HG02970 (cell line): Measurements from ENCODE around the gene C1QTNF5.

Experiments
- ATAC-seq: cut with Tn5 transposase; IDR thresholded peaks from one replicate; pipeline ENCODE4 v1.9.1; 2021; ENCODE audit warnings: mild to moderate bottlenecking, moderate library complexity, moderate number of reproducible peaks; ENCODE audit not compliant: unreplicated experiment, low FRiP score

C1QTNF5 gene

GRCh38 chr11:119320240-119320775 is 20.4 kb downstream of the C1QTNF5 start:
- no peak for ATAC-seq

DNA sequence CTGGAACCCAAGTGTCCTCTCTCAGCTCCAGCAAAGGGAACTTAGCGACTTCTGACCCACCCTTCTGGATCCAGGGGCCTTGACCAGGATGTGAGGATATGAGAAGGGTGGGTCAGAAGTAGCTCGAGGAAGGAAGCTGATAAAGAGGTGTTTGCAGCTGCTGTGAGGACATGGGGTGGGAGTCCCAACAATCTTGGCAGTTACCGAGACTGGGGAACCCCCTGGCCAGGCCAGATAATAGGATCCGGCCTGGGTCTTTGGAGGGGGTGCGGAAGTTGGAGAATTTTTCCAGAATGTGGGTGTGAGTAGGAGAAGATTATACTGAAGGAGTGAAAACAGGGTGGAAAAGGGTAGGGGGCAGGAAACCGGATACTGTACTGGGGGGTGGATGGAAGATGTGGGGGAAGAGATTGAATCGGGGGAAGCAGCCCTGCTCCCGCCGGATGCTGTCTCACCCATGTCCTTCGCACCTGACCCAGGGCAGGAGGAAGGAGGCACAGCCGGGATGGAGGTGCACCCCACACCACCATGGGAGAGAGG is 20.9 kb downstream of the C1QTNF5 start:
- no peak for ATAC-seq

- no peak for ATAC-seq
These were observed 21.5 kb downstream of the C1QTNF5 start for GRCh38 chr11:119319136-119319699.

DNA sequence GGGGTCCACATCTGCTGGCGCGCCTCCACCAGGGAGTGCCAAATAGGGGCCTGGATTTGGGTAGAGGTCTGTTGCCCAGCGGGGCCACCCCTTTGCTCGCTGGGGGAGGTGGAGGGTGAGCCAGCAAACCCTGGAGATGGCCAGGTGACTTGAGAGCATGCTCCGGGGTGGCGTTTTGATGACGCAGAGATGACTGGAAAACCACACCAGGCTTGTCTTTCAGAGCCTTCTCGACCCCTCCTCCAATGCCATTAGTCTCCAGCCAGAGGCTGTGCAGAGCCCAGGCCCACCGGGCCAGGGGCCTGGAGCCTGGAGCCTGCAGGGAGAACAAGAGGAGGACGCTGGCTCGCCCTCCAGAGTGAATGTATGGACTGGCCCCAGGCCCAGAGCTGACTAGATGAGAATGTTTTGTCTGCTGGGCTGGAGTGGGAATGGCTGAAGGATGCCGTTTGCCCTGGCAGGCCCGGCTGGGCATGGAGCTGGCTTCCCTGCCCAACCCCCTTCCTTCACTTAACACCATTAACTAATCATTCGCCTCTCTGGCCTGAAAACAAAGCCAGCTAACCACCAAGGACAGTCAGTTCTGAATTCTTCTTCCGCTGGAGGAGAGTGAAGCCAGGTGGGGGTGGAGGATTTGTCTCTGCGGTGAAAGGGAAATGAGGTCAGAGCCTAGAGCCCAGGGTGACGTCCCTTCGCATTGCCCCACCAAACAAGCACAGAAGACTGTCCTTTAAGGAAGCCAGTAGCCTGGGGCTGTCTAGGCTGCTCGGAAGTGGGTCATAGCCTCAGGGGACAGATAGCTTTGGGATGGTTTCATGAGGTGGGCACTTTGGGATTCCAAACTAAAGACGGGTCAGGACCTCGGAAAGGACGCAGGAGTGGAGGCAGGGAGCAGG is 22.2 kb downstream of the C1QTNF5 start:
- ATAC-seq, result no peak

DNA sequence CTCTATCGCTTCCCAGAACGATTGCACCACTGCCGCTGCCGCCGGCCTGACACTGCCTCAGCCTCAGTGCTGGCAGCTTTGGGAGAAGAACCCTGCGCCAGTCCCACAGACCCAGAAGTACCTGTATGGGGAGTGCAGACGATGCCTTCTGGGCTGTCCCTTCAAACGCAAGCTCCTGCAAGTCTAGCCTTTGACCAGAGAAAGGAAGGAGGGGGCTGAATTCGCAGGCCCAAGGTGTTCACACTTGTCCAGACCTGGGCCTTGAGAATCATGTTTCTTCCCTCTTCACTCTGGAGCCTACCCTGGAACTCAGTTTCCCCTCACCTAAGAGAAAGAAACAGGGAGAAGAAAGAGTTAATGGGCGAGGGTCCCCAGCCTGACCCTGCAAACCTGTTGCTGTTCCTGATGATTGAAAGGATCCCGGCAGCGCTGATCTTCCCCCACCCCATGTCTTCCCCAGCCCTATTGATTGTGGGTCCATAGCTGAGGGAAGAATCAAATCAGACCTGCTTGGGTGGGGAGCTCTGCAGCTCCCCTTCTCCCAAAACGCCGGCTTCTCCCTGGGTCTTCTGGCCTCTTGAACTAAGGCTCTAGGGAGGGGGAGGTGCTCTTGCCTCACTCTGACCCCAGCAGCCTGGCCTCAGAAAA is 23.0 kb downstream of the C1QTNF5 start:
- no peak for ATAC-seq

GRCh38 chr11:119316729-119317591 is 23.7 kb downstream of the C1QTNF5 start, which contains the start of gene MCAM:
MCAM (minus strand) TSS chr11:119317130; CDS start chr11:119317101, 29 bp downstream.
- ATAC-seq, result no peak

GRCh38 chr11:119316016-119316728 is 24.5 kb downstream of the C1QTNF5 start:
- ATAC-seq, result no peak

DNA sequence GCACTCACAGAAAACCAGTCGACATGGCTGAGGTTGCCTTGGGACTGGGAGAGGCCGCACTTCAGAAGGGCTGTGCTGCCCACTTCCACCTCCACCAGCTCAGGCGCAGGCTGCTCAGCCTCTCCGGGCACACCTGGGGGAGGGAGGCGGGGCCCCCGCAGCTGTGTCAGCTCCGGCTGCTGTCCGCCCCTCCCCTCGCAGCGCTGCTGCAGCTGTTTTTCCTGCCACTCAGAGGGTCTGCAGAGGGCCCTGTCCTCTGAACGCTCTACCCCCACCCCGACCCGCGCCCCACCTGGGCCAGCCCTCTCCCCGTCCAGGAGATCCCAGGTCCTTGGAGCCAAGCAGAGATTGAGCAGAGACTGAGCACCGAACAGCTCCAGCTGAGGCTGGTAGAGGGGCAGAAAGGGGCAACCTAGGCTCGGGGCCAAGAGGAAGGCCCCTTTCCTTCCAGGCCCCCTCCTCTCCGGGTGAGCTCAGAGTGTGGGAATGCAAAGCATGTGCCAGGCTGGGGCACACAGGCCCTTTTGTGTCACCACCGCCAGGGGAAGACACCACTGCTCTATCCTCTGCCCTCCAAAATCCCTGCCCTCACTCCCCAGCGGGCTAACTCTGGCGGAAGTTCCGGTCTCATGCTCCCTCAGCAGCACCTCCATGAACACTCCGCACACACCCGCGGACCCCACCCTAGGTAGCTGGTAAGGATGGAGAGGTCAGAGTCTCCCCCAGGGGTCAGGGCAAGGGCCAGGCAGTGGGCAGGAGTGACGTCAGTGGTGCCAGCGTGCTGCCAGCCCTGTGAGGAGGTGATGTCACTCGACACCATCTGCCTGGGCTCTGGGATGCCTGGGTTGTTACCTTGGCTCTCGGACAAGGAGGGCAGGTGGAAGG is 25.3 kb downstream of the C1QTNF5 start:
- no peak for ATAC-seq

GRCh38 chr11:119314726-119315125 is 26.0 kb downstream of the C1QTNF5 start:
- ATAC-seq, result no peak

DNA sequence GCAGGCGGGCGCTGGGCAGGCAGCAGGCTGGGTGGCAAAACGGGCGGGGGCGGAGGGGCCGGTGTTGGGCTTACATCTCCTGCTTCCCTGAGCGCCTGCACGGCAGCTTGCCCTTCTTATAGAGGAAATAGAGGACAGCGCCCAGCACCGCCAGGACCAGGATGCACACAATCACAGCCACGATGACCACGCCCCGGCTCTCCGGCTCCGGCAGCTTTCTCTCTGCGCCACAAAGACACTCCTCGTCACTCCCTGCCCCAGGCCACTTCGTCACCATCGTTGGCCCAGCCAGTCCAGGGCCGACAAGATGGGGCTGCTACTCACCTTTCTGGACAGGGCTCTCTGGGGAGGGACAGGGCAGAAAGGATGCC is 30.0 kb downstream of the C1QTNF5 start:
- ATAC-seq, result no peak

DNA sequence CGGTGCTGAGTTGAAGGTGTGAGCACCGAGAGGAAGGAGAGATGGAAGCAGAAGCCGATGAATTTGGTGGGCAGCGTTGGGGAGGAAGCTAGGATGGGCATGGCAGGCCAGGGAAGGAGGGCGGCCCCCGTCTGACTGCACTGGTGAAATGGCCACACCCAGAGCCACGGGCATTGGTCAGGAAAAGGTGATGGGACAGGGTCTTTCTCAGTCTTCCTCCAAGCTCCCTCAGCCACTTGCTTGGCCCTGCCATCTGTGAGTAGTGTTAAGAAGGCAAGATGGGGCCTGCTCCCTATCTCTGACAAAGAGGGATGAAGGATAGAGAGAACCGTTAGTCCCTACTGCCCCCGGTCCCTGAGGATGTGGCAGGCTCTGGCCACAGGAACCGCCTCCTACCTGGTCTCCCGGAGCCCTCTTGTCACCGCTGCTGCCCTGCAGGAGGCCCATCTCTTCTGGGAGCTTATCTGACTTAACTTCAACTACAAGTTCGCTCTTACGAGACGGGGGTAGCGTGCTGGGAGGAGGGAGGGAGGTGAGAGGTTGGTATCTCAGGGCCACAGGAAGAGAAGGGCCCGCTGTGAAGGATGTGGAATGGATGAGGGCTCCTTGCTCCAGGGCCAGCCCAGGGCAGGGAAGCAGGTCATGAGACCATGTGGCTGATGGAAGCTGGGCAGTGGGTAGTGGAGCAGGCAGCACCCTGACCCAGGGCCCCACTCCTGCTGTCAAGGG is 30.6 kb downstream of the C1QTNF5 start:
- ATAC-seq, result no peak

GRCh38 chr11:119309411-119309810 is 31.3 kb downstream of the C1QTNF5 start:
- no peak for ATAC-seq

GRCh38 chr11:119307974-119308373 is 32.7 kb downstream of the C1QTNF5 start:
- ATAC-seq, result no peak

DNA sequence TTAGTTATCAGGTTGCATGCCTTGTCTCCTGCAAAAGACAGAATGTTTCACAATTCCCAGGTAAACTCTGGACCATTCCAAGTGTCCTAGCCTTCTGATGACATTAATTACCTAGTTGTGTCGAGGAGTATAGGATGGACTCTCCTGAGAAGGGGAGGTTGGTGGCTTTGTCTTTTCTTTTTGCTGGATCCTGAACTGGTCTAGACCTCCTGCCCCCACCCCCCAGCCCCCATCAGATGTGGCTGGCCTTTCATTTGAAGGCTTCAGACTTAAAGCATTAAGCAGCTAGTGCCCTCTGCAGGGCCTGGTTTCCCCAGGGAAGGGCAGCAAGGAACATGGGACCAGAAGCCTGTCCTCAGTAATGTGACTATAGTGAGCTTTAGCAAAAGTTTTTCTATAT is 33.5 kb downstream of the C1QTNF5 start:
- no peak for ATAC-seq

GRCh38 chr11:119306373-119306890 is 34.3 kb downstream of the C1QTNF5 start:
- no peak for ATAC-seq

- ATAC-seq, result no peak
These were observed 34.9 kb downstream of the C1QTNF5 start for GRCh38 chr11:119305556-119306372.
